SH-SY5Y (cell line): ENCODE results near the gene DDX49.

Experiments
- GATA2 ChIP-seq: IDR thresholded peaks from 2 replicates; pipeline ENCODE4 v1.6.1; 2011; ENCODE audit warnings: mild to moderate bottlenecking, low read depth, low read length
- GATA3 ChIP-seq: IDR thresholded peaks from 2 replicates; pipeline ENCODE4 v1.6.1; 2011; ENCODE audit warnings: low read depth, mild to moderate bottlenecking, low read length, moderate library complexity

DDX49 gene

DNA sequence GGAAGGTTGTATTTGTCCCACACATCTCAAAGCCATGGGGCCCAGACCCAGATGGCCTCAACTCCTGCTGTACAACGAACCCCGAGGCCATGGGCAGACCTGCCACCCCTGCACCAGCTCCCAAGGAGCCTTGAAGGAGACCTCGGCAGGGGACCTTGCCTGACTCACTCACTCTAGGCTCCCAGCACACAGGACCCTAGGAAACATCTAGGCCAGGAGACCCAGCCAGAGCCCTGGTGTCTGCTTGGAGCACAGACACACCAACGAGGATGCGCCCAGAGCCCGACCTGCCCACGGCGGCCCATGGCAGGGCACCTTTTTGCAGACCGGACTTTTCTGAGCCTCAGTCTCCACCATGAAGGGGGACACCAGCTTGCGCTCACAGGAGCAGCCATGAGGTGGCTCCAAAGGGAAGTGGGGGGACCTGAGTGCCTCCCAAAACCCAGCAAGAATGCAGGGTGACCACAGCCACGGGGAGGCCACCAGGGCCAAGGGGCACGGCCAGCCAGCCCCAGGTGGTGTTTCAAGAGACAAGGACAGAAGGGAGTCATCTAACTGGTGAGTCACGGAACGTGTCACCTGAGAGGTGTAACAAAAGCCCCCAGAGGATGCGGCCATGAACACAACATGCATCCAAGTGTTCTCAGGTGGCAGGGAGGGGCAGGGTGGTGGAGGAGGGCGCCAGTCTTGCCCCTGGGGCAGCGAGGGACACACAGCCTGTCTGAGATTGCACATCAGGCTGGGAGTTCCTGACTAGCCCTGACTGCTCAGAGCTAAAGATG lies 18.6 kb upstream of the DDX49 start:
- no peak for TF ChIP-seq GATA3
- no peak for TF ChIP-seq GATA2

- TF ChIP-seq GATA2 (no peak), GATA3 (no peak)
These were observed 18.0 kb upstream of the DDX49 start for GRCh38 chr19:18901491-18901890.

GRCh38 chr19:18903156-18904037 lies 16.1 kb upstream of the DDX49 start:
- TF ChIP-seq GATA3 (no peak), GATA2 (no peak)

- TF ChIP-seq GATA2 (no peak), GATA3 (no peak)
These were observed 15.0 kb upstream of the DDX49 start for GRCh38 chr19:18904334-18905057.

GRCh38 chr19:18905058-18905456 lies 14.5 kb upstream of the DDX49 start:
- TF ChIP-seq GATA3 (no peak), GATA2 (no peak)

- TF ChIP-seq GATA3, result no peak
- no peak for TF ChIP-seq GATA2
These were observed 13.8 kb upstream of the DDX49 start for GRCh38 chr19:18905513-18906236.

DNA sequence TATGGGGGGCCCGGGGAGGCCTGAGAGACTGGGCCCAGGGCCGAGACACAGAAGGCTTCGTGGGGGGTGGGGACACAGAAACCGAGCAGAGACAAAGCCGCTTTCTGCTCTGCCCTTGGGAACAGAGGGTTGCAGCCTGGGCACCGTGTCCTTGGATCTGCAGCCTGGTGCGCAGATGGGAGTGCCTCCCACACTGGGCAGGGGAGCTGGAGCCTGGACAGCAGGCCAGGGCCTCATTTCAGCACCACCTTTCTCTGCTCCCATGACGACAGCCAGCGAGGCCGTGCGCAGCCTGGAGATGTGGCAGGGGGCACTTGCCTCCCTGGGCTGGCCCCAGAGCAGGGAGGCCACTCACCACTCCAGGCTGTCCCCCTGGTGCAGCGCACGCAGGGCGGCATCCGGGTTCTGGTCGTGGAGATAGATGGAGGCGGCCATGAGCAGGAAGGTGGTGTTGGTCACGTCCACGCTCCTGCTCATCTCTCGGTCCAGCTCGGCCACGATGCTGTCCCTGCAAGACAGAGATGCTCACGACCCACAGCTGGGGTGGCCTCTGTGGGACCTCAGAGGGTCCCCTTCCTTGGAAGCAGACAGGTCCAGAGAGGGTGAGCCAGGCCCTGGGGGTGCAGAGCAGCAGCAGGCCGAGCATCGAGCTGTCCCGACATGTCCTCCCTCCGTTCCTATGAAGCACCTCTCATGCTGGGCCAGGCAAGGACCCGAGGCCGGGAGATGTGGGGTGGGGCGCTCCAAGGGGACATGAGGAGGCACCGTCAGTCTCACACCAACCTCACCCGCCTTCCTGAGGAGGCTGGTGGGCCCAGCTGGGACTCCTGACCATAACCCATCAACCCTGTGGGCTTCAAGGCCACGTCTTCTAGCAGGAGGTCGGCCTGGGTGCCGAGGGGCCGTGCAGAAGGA lies 12.7 kb upstream of the DDX49 start:
- TF ChIP-seq GATA2 (no peak), GATA3 (no peak)

GRCh38 chr19:18908917-18909619 lies 10.4 kb upstream of the DDX49 start:
- TF ChIP-seq GATA3 (no peak), GATA2 (no peak)

GRCh38 chr19:18910010-18910409 lies 9.5 kb upstream of the DDX49 start:
- TF ChIP-seq GATA2, result no peak

- TF ChIP-seq GATA3 (no peak), GATA2 (no peak)
These were observed 8.6 kb upstream of the DDX49 start for GRCh38 chr19:18910801-18911436.

DNA sequence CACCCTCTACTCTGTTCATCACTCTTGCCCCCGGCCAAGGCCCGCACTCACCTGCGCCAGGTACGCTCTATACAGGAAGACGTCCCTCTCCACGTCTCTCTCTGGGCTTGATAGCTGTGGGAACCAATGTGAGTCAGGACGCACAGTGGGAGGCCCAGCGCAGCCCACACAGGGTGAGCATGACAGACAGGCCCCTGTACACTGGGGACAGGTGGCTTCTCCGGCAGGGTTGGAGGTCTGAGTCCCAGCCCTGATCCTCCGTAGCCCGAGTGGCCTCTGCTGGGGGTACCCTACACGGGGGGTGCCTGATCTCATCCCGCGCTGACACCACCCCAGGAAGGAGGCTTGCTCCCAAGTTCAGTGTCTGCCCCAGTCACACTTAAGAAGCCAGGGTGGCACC lies 6.6 kb upstream of the DDX49 start:
- TF ChIP-seq GATA2 (no peak), GATA3 (no peak)

GRCh38 chr19:18913466-18913865 lies 6.0 kb upstream of the DDX49 start:
- TF ChIP-seq GATA2 (no peak), GATA3 (no peak)

DNA sequence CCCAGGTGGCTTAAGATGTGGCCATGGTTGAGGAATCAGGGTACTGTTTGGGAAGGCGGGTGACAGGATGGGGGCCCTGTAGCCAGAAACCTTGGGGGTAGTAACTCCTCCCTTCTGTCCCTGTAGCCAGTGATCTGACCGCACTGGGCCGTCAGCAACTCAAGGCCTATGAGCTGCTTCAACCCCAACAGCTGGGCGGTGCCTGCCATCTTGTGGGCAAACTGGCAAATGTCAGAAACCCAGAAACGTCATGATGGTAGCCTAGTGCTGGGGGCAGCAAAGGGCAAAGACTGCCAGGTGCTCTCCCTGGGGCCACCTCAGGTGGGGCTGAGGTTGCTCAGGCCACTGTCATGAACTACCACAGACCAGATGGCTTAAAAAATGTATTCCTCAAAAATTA lies 3.9 kb upstream of the DDX49 start:
- TF ChIP-seq GATA2 (no peak), GATA3 (no peak)
